ENCODE measurements around the gene FAM240B. TPM values are rescaled to one million over a fixed set of nuclear protein-coding genes. Genes with fewer than 3 reads are reported as not detected.

The FAM240B gene
- total RNA-seq, 5 donors from 2014 or later (not counting 1 experiment from before 2014, with no cell fraction given): not detected

GRCh38 chr9:38707885-38708637 is 11.9 kb downstream of the FAM240B start:
- POLR2A ChIA-PET: no interaction called here
- Mint-ChIP-seq H3K27me3 (peaks cover 21 to 34% of the 10 kb centered on the region in 2 donors), H3K4me3 (no peak overlapping the region), H3K4me1 (no peaks in the 10 kb centered on the region), H3K36me3 (no peaks in the 10 kb centered on the region), H3K27ac (no peak overlapping the region), H3K9me3 (no peaks in the 10 kb centered on the region)
- no peak for ATAC-seq (replicated peaks in 1 of 4)
- H3K27ac ChIP-seq (ENCODE audit: low read length): no peak overlapping the region
- peak in 1 of 35 experiments; percentile 8 for DNase-seq
- no peak overlapping the region for H3K4me3 ChIP-seq (ENCODE audit: control insufficient read depth in 1 of 2, extremely low read depth in 1 of 2, low read length in 1 of 2)
- CTCF ChIA-PET: interaction anchor here (0.7 kb wide), 2 partner anchors 55 to 234 kb away, joined by 3 to 6 read pairs; no protein-coding TSS in a partner anchor
- WGBS (ENCODE audit: insufficient coverage): 69% methylated on average over 8 of the region's 10 CpGs
- H3K36me3 ChIP-seq (ENCODE audit: control insufficient read depth in 2 of 2, extremely low read depth in 1 of 2, insufficient read depth in 1 of 2, low read length in 1 of 2): no peaks in the 10 kb centered on the region
- no peaks in the 10 kb centered on the region for H3K4me1 ChIP-seq (ENCODE audit: control insufficient read depth in 1 of 2, extremely low read depth in 1 of 2, insufficient read depth in 2 of 2, low read length in 2 of 2)
- H3K27me3 ChIP-seq (replicated peaks in 1 of 2; ENCODE audit: control insufficient read depth in 2 of 2, extremely low read depth in 1 of 2, insufficient read depth in 2 of 2, low read length in 1 of 2): peaks cover 3 to 20% of the 10 kb centered on the region in 2 experiments
- H3K9me3 ChIP-seq: no peaks in the 10 kb centered on the region

- Mint-ChIP-seq H3K36me3 (no peaks in the 10 kb centered on the region), H3K4me3 (no peak overlapping the region), H3K27ac (no peak overlapping the region), H3K4me1 (no peaks in the 10 kb centered on the region), H3K9me3 (no peaks in the 10 kb centered on the region), H3K27me3 (peaks cover 10 to 22% of the 10 kb centered on the region in 2 donors)
- ATAC-seq (replicated peaks in 1 of 4): no peak
- H3K27me3 ChIP-seq (replicated peaks in 1 of 2; ENCODE audit: control insufficient read depth in 2 of 2, extremely low read depth in 1 of 2, insufficient read depth in 2 of 2, low read length in 1 of 2): peaks cover 3 to 16% of the 10 kb centered on the region in 2 experiments
- H3K36me3 ChIP-seq (ENCODE audit: control insufficient read depth in 2 of 2, extremely low read depth in 1 of 2, insufficient read depth in 1 of 2, low read length in 1 of 2): no peaks in the 10 kb centered on the region
- no peak for DNase-seq
- 91% methylated on average over 6 of the region's 7 CpGs for WGBS (ENCODE audit: insufficient coverage)
- ChIA-PET POLR2A (no interaction called here), CTCF (no interaction called here)
- H3K4me3 ChIP-seq (ENCODE audit: control insufficient read depth in 1 of 2, extremely low read depth in 1 of 2, low read length in 1 of 2): no peak overlapping the region
- H3K9me3 ChIP-seq: no peaks in the 10 kb centered on the region
- H3K4me1 ChIP-seq (ENCODE audit: control insufficient read depth in 1 of 2, extremely low read depth in 1 of 2, insufficient read depth in 2 of 2, low read length in 2 of 2): no peaks in the 10 kb centered on the region
- H3K27ac ChIP-seq (ENCODE audit: low read length): no peak overlapping the region
Measured at GRCh38 chr9:38706493-38706892, 13.4 kb downstream of the FAM240B start.

GRCh38 chr9:38705917-38706316 is 14.0 kb downstream of the FAM240B start:
- no peak for DNase-seq
- Mint-ChIP-seq H3K36me3 (no peaks in the 10 kb centered on the region), H3K9me3 (no peaks in the 10 kb centered on the region), H3K4me1 (no peaks in the 10 kb centered on the region), H3K27me3 (peaks cover 13 to 20% of the 10 kb centered on the region in 2 donors), H3K27ac (no peak overlapping the region), H3K4me3 (no peak overlapping the region)
- Histone ChIP-seq H3K4me3 (ENCODE audit: control insufficient read depth in 1 of 2, extremely low read depth in 1 of 2, low read length in 1 of 2) (no peak overlapping the region), H3K4me1 (ENCODE audit: control insufficient read depth in 1 of 2, extremely low read depth in 1 of 2, insufficient read depth in 2 of 2, low read length in 2 of 2) (no peaks in the 10 kb centered on the region), H3K27ac (ENCODE audit: low read length) (no peak overlapping the region), H3K9me3 (no peaks in the 10 kb centered on the region), H3K36me3 (ENCODE audit: control insufficient read depth in 2 of 2, extremely low read depth in 1 of 2, insufficient read depth in 1 of 2, low read length in 1 of 2) (no peaks in the 10 kb centered on the region), H3K27me3 (replicated peaks in 1 of 2; ENCODE audit: control insufficient read depth in 2 of 2, extremely low read depth in 1 of 2, insufficient read depth in 2 of 2, low read length in 1 of 2) (peaks cover 3 to 15% of the 10 kb centered on the region in 2 experiments)
- ATAC-seq (replicated peaks in 1 of 4): no peak
- ChIA-PET POLR2A (no interaction called here), CTCF (interaction anchor here in 1 of 2 donors (0.6 kb wide), 1 partner anchor 31 kb away, joined by 3 read pairs; no protein-coding TSS in a partner anchor)
- no CpG with 5 or more reads among the region's 6 CpGs for WGBS (ENCODE audit: insufficient coverage)

GRCh38 chr9:38700695-38701094 is 19.2 kb downstream of the FAM240B start:
- Mint-ChIP-seq H3K4me3 (no peak overlapping the region), H3K27ac (no peak overlapping the region), H3K4me1 (no peaks in the 10 kb centered on the region), H3K27me3 (peaks cover 9 to 21% of the 10 kb centered on the region in 2 donors), H3K9me3 (no peaks in the 10 kb centered on the region), H3K36me3 (no peaks in the 10 kb centered on the region)
- no peak for DNase-seq
- no peaks in the 10 kb centered on the region for H3K4me1 ChIP-seq (ENCODE audit: control insufficient read depth in 1 of 2, extremely low read depth in 1 of 2, insufficient read depth in 2 of 2, low read length in 2 of 2)
- WGBS (ENCODE audit: insufficient coverage): no CpG with 5 or more reads among the region's 1 CpG
- H3K36me3 ChIP-seq (ENCODE audit: control insufficient read depth in 2 of 2, extremely low read depth in 1 of 2, insufficient read depth in 1 of 2, low read length in 1 of 2): no peaks in the 10 kb centered on the region
- no peak for ATAC-seq (replicated peaks in 1 of 4)
- H3K27ac ChIP-seq (ENCODE audit: low read length): no peak overlapping the region
- H3K9me3 ChIP-seq: no peaks in the 10 kb centered on the region
- CTCF ChIA-PET: no interaction called here
- POLR2A ChIA-PET: no interaction called here
- H3K4me3 ChIP-seq (ENCODE audit: control insufficient read depth in 1 of 2, extremely low read depth in 1 of 2, low read length in 1 of 2): no peak overlapping the region
- H3K27me3 ChIP-seq (replicated peaks in 1 of 2; ENCODE audit: control insufficient read depth in 2 of 2, extremely low read depth in 1 of 2, insufficient read depth in 2 of 2, low read length in 1 of 2): peaks cover 3 to 11% of the 10 kb centered on the region in 2 experiments

- ChIA-PET POLR2A (no interaction called here), CTCF (no interaction called here)
- Mint-ChIP-seq H3K4me1 (no peaks in the 10 kb centered on the region), H3K9me3 (no peaks in the 10 kb centered on the region), H3K27ac (no peak overlapping the region), H3K4me3 (no peak overlapping the region), H3K27me3 (peaks cover 3 to 18% of the 10 kb centered on the region in 2 donors), H3K36me3 (no peaks in the 10 kb centered on the region)
- H3K4me3 ChIP-seq (ENCODE audit: control insufficient read depth in 1 of 2, extremely low read depth in 1 of 2, low read length in 1 of 2): no peak overlapping the region
- H3K9me3 ChIP-seq: no peaks in the 10 kb centered on the region
- 79% methylated on average over 4 of the region's 7 CpGs for WGBS (ENCODE audit: insufficient coverage)
- H3K4me1 ChIP-seq (ENCODE audit: control insufficient read depth in 1 of 2, extremely low read depth in 1 of 2, insufficient read depth in 2 of 2, low read length in 2 of 2): no peaks in the 10 kb centered on the region
- DNase-seq (no peak), ATAC-seq (replicated peaks in 1 of 4) (no peak)
- H3K27me3 ChIP-seq (replicated peaks in 1 of 2; ENCODE audit: control insufficient read depth in 2 of 2, extremely low read depth in 1 of 2, insufficient read depth in 2 of 2, low read length in 1 of 2): peaks cover 0 to 4% of the 10 kb centered on the region in 2 experiments
- H3K27ac ChIP-seq (ENCODE audit: low read length): no peak overlapping the region
- H3K36me3 ChIP-seq (ENCODE audit: control insufficient read depth in 2 of 2, extremely low read depth in 1 of 2, insufficient read depth in 1 of 2, low read length in 1 of 2): no peaks in the 10 kb centered on the region
Measured at GRCh38 chr9:38699337-38699736, 20.6 kb downstream of the FAM240B start.

GRCh38 chr9:38697776-38698300 is 22.1 kb downstream of the FAM240B start:
- ATAC-seq (replicated peaks in 1 of 4) (no peak), DNase-seq (no peak)
- Histone ChIP-seq H3K27me3 (replicated peaks in 1 of 2; ENCODE audit: control insufficient read depth in 2 of 2, extremely low read depth in 1 of 2, insufficient read depth in 2 of 2, low read length in 1 of 2) (peaks cover 0 to 10% of the 10 kb centered on the region in 2 experiments), H3K36me3 (ENCODE audit: control insufficient read depth in 2 of 2, extremely low read depth in 1 of 2, insufficient read depth in 1 of 2, low read length in 1 of 2) (no peaks in the 10 kb centered on the region), H3K4me3 (ENCODE audit: control insufficient read depth in 1 of 2, extremely low read depth in 1 of 2, low read length in 1 of 2) (no peak overlapping the region), H3K27ac (ENCODE audit: low read length) (no peak overlapping the region), H3K4me1 (ENCODE audit: control insufficient read depth in 1 of 2, extremely low read depth in 1 of 2, insufficient read depth in 2 of 2, low read length in 2 of 2) (no peaks in the 10 kb centered on the region), H3K9me3 (no peaks in the 10 kb centered on the region)
- CTCF ChIA-PET: no interaction called here
- no peaks in the 10 kb centered on the region for H3K4me1 Mint-ChIP-seq
- no peak overlapping the region for H3K27ac Mint-ChIP-seq
- POLR2A ChIA-PET: no interaction called here
- no CpG with 5 or more reads among the region's 2 CpGs for WGBS (ENCODE audit: insufficient coverage)
- H3K4me3 Mint-ChIP-seq: no peak overlapping the region
- H3K36me3 Mint-ChIP-seq: no peaks in the 10 kb centered on the region
- no peaks in the 10 kb centered on the region for H3K9me3 Mint-ChIP-seq
- H3K27me3 Mint-ChIP-seq: peaks cover 6 to 11% of the 10 kb centered on the region in 2 donors

All from T-cell (primary cell).